ENCODE results near the gene E2F4.

Gene E2F4

DNA sequence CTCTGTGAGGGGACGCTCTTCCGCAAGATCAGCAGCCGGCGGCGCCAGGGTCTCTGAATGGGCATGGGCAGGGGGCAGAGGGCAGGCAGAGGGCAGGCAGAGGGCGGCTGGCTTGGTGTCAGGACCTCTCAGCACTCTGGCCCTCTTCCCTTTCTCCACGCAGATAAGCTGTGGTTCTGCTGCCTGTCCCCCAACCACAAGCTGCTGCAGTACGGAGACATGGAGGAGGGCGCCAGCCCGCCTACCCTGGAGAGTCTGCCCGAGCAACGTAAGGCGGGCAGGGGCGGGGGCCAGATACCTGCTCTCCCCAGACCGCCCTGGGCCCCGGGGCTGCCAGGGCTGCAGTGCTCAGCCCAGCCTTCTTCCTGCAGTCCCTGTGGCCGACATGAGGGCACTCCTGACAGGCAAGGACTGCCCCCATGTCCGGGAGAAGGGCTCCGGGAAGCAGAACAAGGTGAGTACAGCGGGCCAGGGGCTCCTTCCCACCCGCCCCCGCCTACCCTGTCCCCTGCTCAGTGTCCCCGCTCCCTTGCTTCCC, 11.1 kb downstream of the E2F4 start:
- Histone ChIP-seq H3K36me3 (replicated peaks; ENCODE audit: insufficient read depth, low read length) (no peaks in the 10 kb centered on the region), H4K20me1 (ENCODE audit: insufficient read depth, low read length) (no peaks in the 10 kb centered on the region), H3K4me1 (ENCODE audit: low read length) (no peaks in the 10 kb centered on the region), H3K9ac (ENCODE audit: low read length) (no peak overlapping the region), H3K4me3 (ENCODE audit: low read length) (no peak overlapping the region), H3K9me3 (replicated peaks; ENCODE audit: insufficient read depth, low read length) (no peaks in the 10 kb centered on the region), H3F3A (ENCODE audit: insufficient read depth, low read length) (no peaks in the 10 kb centered on the region), H2AFZ (ENCODE audit: low read length) (no peak overlapping the region), H3K4me2 (ENCODE audit: low read depth, low read length) (no peak overlapping the region), H3K27me3 (replicated peaks; ENCODE audit: insufficient read depth, low read length) (no peaks in the 10 kb centered on the region), H3K79me2 (ENCODE audit: low read length) (no peaks in the 10 kb centered on the region), H3K9me2 (replicated peaks; ENCODE audit: insufficient read depth, low read length) (no peaks in the 10 kb centered on the region), H3K27ac (ENCODE audit: low read length) (no peak overlapping the region)
- TF ChIP-seq, protein P1, sequence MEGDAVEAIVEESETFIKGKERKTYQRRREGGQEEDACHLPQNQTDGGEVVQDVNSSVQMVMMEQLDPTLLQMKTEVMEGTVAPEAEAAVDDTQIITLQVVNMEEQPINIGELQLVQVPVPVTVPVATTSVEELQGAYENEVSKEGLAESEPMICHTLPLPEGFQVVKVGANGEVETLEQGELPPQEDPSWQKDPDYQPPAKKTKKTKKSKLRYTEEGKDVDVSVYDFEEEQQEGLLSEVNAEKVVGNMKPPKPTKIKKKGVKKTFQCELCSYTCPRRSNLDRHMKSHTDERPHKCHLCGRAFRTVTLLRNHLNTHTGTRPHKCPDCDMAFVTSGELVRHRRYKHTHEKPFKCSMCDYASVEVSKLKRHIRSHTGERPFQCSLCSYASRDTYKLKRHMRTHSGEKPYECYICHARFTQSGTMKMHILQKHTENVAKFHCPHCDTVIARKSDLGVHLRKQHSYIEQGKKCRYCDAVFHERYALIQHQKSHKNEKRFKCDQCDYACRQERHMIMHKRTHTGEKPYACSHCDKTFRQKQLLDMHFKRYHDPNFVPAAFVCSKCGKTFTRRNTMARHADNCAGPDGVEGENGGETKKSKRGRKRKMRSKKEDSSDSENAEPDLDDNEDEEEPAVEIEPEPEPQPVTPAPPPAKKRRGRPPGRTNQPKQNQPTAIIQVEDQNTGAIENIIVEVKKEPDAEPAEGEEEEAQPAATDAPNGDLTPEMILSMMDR (IDR thresholded peaks at IDR 0.05; ENCODE audit: low read length) = no peak
- TF ChIP-seq EZH2 (optimal IDR thresholded peaks at IDR 0.05; ENCODE audit: low read depth, low read length) (no peak), EZH2phosphoT487 (IDR thresholded peaks at IDR 0.05; ENCODE audit: low read length) (no peak)
- DNase-seq = no peak

DNA sequence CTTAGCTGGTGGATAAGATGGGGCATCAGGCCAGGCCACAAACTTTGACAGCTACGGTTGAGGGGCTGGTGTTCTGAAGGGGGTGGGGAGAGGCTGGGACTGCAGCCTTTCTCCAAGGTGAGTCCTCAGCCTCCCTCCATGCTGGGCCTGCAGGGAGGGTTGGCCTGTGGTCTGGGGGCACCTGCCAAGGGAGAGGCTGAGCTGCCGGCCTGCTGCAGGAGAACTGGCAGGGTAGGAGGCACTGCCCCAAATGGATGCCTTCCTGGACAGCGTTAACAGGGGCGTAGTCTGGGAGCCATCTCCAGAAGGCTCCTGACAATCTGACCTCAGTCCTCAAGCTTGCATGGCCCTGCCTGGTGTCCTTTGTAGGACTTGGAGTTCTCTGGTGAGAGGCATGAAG, 12.1 kb downstream of the E2F4 start:
- H4K20me1 ChIP-seq (ENCODE audit: insufficient read depth, low read length) = no peaks in the 10 kb centered on the region
- no peak overlapping the region for H2AFZ ChIP-seq (ENCODE audit: low read length)
- H3K4me1 ChIP-seq (ENCODE audit: low read length) = no peaks in the 10 kb centered on the region
- H3K9me2 ChIP-seq (replicated peaks; ENCODE audit: insufficient read depth, low read length) = no peaks in the 10 kb centered on the region
- H3K4me3 ChIP-seq (ENCODE audit: low read length) = no peak overlapping the region
- H3F3A ChIP-seq (ENCODE audit: insufficient read depth, low read length) = no peaks in the 10 kb centered on the region
- H3K4me2 ChIP-seq (ENCODE audit: low read depth, low read length) = no peak overlapping the region
- DNase-seq = no peak
- no peaks in the 10 kb centered on the region for H3K79me2 ChIP-seq (ENCODE audit: low read length)
- no peaks in the 10 kb centered on the region for H3K9me3 ChIP-seq (replicated peaks; ENCODE audit: insufficient read depth, low read length)
- H3K27ac ChIP-seq (ENCODE audit: low read length) = no peak overlapping the region
- no peaks in the 10 kb centered on the region for H3K36me3 ChIP-seq (replicated peaks; ENCODE audit: insufficient read depth, low read length)
- H3K9ac ChIP-seq (ENCODE audit: low read length) = no peak overlapping the region
- H3K27me3 ChIP-seq (replicated peaks; ENCODE audit: insufficient read depth, low read length) = no peaks in the 10 kb centered on the region
- TF ChIP-seq EZH2 (optimal IDR thresholded peaks at IDR 0.05; ENCODE audit: low read depth, low read length) (no peak), EZH2phosphoT487 (IDR thresholded peaks at IDR 0.05; ENCODE audit: low read length) (no peak)
- TF ChIP-seq, protein P1 (IDR thresholded peaks at IDR 0.05; ENCODE audit: low read length) = no peak

DNA sequence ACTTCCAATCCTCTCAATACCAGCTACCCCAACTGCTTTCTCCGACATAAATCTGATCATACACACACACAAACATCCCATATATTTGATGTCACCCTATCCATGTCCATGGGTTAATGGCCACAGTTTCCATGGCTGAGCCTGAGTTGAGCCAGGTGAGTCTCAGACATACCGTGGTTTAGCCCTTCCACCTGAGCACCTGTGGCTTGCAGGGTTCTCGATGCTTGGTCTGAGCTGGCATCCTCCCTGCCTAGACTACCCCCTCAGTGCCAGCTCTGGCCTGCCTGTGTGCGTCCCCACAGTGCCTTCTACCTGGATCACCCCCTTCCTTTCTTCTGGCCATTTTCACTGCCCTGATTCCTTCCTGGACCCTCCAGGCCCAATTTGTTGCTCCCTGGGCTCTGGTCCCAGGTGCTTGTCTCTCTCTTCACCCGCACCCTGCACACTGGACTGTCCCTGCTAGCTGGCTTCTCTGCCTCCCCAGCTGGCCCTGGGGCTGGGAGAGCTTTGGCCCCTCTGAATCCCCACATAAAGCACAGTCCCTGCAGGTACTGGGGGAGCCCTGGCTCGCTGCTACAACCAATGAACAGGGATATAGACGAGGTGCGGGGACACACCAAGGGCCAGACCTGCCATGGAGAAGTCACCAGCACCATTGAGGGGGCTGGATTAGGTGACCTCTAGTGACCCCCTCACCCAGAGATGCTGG, 14.3 kb downstream of the E2F4 start:
- Histone ChIP-seq H3K27me3 (replicated peaks; ENCODE audit: insufficient read depth, low read length) (no peaks in the 10 kb centered on the region), H3K9me3 (replicated peaks; ENCODE audit: insufficient read depth, low read length) (no peaks in the 10 kb centered on the region), H3K4me3 (ENCODE audit: low read length) (no peak overlapping the region), H2AFZ (ENCODE audit: low read length) (no peak overlapping the region), H3K36me3 (replicated peaks; ENCODE audit: insufficient read depth, low read length) (no peaks in the 10 kb centered on the region), H3K4me2 (ENCODE audit: low read depth, low read length) (no peak overlapping the region), H3K27ac (ENCODE audit: low read length) (no peak overlapping the region), H3K79me2 (ENCODE audit: low read length) (no peaks in the 10 kb centered on the region), H3K4me1 (ENCODE audit: low read length) (no peaks in the 10 kb centered on the region), H3K9ac (ENCODE audit: low read length) (no peak overlapping the region), H3F3A (ENCODE audit: insufficient read depth, low read length) (no peaks in the 10 kb centered on the region), H4K20me1 (ENCODE audit: insufficient read depth, low read length) (no peaks in the 10 kb centered on the region), H3K9me2 (replicated peaks; ENCODE audit: insufficient read depth, low read length) (no peaks in the 10 kb centered on the region)
- TF ChIP-seq, protein P1 (IDR thresholded peaks at IDR 0.05; ENCODE audit: low read length) = no peak
- TF ChIP-seq EZH2phosphoT487 (IDR thresholded peaks at IDR 0.05; ENCODE audit: low read length) (no peak), EZH2 (optimal IDR thresholded peaks at IDR 0.05; ENCODE audit: low read depth, low read length) (no peak)
- DNase-seq = no peak

All from MM.1S (cell line).